ENCODE results near the gene LARP4B.

Gene LARP4B

DNA sequence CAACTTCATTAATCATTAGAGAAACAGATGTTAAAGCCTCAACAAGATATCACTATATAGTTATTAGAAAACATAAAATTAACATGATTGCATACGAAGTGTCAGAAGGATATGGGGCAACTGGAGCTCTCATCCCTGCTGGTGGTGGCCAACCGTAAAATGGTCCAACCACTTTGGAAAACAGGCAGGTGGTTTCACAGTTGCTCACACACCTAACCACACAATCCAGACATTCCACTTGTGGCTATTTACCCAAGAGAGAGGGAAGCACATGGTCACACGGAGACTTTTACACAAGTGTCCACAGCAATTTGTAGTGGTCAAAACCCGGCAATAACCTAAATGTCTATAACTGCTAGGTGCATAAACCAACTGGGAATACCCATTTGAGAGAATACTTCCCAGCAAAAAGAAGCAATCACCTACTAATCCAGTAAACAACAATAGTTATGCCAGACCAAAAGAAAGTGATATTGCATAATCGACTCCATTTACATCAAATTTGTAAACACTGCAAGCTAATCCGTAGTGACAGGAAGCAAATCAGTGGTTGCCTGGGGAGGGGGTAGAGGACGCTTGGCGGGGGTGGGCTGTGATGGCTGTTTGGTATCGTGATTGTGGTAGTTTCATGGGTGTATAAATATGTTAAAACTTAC, 91.8 kb downstream of the LARP4B start:
- no peak for DNase-seq (ENCODE audit: low spot score)
- TF ChIP-seq, protein P1, sequence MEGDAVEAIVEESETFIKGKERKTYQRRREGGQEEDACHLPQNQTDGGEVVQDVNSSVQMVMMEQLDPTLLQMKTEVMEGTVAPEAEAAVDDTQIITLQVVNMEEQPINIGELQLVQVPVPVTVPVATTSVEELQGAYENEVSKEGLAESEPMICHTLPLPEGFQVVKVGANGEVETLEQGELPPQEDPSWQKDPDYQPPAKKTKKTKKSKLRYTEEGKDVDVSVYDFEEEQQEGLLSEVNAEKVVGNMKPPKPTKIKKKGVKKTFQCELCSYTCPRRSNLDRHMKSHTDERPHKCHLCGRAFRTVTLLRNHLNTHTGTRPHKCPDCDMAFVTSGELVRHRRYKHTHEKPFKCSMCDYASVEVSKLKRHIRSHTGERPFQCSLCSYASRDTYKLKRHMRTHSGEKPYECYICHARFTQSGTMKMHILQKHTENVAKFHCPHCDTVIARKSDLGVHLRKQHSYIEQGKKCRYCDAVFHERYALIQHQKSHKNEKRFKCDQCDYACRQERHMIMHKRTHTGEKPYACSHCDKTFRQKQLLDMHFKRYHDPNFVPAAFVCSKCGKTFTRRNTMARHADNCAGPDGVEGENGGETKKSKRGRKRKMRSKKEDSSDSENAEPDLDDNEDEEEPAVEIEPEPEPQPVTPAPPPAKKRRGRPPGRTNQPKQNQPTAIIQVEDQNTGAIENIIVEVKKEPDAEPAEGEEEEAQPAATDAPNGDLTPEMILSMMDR (IDR thresholded peaks at IDR 0.05; ENCODE audit: extremely low read depth, insufficient read depth, missing control alignments), result no peak
- in situ Hi-C loops (cut with MboI; ENCODE audit: low pct_unique_long_range_greater_than_20kb, low sequenced_read_pairs, unreplicated experiment), result no loop called here

DNA sequence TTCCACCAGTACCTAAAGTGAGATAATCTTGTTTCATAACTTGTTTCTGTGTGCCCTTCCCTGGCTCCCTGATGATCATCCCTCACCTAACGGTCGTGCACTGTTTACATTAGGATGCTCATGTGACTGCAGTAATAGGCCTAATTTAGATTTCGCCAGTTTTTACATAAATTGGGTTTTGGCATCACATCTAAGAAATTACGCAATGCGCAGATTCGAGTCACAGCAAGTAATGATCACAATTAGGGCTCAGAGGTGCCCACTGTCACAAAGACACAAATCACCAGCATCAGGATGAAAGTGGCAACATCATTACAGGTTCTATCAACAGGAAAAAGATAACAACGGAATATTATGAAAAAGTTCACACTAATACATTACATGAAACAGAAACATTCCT, 94.7 kb downstream of the LARP4B start:
- TF ChIP-seq, protein P1 (IDR thresholded peaks at IDR 0.05; ENCODE audit: extremely low read depth, insufficient read depth, missing control alignments), result no peak
- DNase-seq (ENCODE audit: low spot score), result no peak
- in situ Hi-C loops (cut with MboI; ENCODE audit: low pct_unique_long_range_greater_than_20kb, low sequenced_read_pairs, unreplicated experiment), result no loop called here

DNA sequence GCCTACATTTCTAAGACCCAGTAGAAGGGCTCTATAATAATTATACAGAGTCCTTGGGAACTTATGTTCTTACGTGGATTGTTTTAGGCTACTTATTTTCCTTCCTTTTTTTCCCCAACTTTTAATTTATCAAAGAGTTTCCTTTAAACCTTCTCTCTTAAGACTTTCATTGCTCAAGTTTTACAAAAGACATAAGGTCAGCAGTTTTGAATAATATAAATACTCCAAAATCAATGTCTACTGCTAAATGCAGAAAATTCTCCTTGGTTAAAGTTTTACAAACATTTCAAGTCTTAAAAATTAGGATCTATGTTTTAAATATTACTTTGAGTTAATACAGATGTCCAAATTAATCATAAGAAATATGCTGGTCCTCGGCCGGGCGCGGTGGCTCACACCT, 97.0 kb downstream of the LARP4B start:
- in situ Hi-C loops (cut with MboI; ENCODE audit: low pct_unique_long_range_greater_than_20kb, low sequenced_read_pairs, unreplicated experiment), result no loop called here
- TF ChIP-seq, protein P1 (IDR thresholded peaks at IDR 0.05; ENCODE audit: extremely low read depth, insufficient read depth, missing control alignments), result no peak
- no peak for DNase-seq (ENCODE audit: low spot score)

DNA sequence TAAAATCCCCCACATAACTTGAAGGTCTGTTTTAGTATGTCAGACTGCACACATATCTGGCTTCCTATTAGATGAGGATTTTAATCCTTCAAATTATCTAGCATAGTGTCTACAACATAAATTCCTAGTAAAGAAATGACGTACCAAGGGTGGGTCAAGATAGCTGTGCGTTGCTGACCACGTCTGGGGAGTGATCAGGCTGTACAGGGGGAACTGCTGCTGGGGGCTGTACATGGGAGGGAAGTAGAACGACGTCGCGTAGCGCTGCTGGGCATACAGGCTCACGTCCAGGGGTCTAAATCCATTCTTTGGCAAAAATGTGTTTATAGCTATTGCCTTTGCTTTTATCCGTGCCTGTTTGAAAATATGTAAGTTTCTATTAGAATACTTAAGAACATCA, 102.3 kb downstream of the LARP4B start:
- in situ Hi-C loops (cut with MboI; ENCODE audit: low pct_unique_long_range_greater_than_20kb, low sequenced_read_pairs, unreplicated experiment), result no loop called here
- no peak for DNase-seq (ENCODE audit: low spot score)
- TF ChIP-seq, protein P1 (IDR thresholded peaks at IDR 0.05; ENCODE audit: extremely low read depth, insufficient read depth, missing control alignments), result no peak

DNA sequence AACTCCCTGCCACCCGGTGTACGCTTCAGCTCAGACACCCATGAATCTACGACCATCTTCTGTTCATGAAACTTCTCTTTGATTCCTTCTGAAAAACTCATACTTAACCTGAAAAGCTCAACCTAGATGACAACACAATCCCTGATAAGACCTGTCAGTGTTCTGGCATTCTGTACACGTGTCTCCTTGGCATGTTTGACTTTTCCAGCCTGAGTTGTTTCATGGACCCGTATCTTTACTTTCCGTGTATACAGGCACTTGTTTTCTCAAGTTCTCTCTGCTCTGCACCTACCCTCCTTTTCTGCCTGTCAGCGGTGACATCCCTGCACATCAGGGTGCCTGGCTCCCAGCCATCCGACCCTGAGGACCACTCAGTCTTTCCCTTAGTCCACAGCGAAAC, 103.3 kb downstream of the LARP4B start:
- in situ Hi-C loops (cut with MboI; ENCODE audit: low pct_unique_long_range_greater_than_20kb, low sequenced_read_pairs, unreplicated experiment), result no loop called here
- TF ChIP-seq, protein P1 (IDR thresholded peaks at IDR 0.05; ENCODE audit: extremely low read depth, insufficient read depth, missing control alignments), result no peak
- DNase-seq (ENCODE audit: low spot score), result no peak

DNA sequence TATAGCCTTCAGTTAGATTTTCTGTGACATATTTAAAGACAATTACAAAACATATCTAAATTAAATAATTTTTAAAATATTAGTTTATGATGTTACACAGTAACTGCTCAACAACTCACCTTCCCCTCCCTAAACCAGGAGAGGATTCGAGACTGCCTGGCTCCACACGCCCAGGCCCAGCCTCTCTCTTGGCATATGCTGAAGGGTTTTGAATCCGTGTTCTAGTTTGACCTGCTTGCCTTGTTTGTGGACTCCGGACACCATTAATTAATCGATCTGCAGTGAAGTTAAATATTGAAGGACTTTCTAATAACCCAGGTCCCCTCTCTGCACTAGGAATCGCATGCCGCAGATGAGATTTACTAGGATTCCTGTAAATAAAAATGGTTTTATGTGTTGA, 106.6 kb downstream of the LARP4B start:
- no peak for DNase-seq (ENCODE audit: low spot score)

More for the DNA sequence above, 106.6 kb downstream of the LARP4B start:
- TF ChIP-seq, protein P1 (IDR thresholded peaks at IDR 0.05; ENCODE audit: extremely low read depth, insufficient read depth, missing control alignments), result no peak
- in situ Hi-C loops (cut with MboI; ENCODE audit: low pct_unique_long_range_greater_than_20kb, low sequenced_read_pairs, unreplicated experiment), result loop anchor here (25.0 kb wide), 1 partner anchor 313 kb away; no protein-coding TSS in a partner anchor
